HG03064 (cell line): Measurements from ENCODE around the gene GPHN.
"Not testable (repeated sequence)": the region's sequence is repeated elsewhere in the genome, so short reads cannot be mapped to it uniquely, and the experiment has no call there.

Source experiments
- ATAC-seq: cut with Tn5 transposase; IDR thresholded peaks from one replicate; pipeline ENCODE4 v1.9.1; 2021; ENCODE audit warnings: low read depth; ENCODE audit not compliant: unreplicated experiment

GPHN gene

DNA sequence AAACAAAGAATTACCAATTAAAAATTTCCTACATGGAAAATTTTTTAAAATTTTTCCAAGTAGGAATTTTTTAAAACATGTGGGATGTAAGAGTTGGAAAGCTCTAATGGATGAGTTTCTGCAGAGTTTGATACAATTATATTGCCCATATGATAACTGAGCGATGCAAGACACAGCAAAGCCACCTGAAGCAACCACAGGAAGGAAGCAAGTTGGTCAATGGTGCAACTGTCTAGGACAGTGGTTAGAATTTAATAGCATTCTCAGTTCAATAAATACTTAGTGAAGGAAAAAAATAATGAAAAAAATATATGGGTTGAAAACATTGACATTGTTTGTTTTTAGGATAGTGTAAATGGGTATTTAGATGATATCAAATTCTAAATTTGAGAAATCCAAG, 502.7 kb downstream of the GPHN start:
- no peak for ATAC-seq

DNA sequence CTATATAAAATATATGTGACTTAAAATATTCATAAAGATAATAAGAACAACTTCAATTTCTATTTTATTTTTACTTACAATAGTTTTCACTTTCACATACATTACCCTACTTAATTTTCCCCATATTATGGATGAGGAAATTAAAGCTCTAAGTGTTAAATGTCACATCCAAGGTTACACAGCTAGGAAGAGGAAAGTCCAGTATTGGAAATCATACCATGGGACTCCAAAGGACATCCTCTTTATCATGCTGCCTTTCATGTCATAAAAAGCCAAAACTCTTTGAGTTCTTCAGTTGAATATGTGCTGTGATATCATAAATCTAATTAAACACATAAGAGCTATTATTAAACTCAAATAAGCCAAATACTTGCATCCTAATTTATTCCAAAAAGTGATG, 508.9 kb downstream of the GPHN start:
- no peak for ATAC-seq

DNA sequence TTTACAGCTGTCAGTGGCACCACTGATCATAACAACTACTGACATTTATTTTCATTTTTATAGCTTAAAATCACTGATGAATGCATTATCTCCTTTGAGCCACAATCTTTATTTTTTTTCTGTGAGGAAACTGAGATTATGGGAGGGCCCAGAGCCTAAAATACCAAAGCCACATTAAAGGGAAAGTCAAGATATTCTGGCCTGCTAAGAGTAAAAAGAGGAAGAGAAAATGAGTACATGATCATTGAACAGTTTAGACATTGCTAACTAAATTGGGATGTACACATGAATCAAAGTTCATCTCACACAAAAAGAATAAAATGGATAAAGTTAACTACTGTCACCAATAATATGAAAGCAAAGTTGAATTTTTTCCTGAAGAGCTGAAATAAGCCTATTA, 510.8 kb downstream of the GPHN start:
- no peak for ATAC-seq

GRCh38 chr14:67019796-67020195, 511.8 kb downstream of the GPHN start:
- ATAC-seq: no peak

DNA sequence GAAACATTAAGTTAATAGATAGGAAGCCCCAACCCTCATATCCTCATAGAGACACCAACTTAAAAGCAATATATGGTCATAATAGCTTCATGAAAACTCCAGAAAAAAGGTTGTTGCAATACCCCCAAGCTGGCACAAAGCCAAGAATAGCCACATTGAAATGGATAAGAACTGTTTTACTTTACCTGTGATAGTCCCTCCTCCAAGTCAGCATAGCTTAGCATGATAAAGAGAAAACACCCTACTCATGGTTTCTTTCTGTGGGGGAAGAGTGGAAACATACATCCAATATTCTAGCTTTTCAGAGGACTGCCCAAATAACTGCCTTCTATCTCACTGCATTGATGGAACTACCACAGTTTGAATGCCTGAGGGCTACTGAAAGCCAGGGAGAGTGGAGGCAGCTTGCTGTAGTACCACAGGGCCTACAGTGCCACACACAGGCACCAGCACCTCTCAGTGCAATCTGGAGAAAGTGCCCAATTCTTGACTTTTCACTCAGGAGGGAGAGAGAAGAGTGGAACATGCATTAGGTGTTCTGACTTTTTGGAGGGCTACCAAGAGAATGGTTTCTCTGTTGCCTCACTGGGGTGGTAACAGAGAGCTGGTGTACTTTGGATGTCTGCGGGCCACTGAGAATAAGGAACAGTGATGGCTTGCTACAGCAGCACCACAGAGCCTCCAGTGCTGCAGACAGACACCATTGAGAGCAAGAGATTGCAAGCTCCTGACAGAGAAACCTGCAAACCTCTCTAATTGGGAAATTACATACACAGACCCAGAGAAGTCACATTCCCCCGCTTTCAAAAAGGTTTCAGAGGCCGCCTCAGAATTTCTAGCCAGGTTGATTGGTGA, 524.2 kb downstream of the GPHN start:
- no peak for ATAC-seq

DNA sequence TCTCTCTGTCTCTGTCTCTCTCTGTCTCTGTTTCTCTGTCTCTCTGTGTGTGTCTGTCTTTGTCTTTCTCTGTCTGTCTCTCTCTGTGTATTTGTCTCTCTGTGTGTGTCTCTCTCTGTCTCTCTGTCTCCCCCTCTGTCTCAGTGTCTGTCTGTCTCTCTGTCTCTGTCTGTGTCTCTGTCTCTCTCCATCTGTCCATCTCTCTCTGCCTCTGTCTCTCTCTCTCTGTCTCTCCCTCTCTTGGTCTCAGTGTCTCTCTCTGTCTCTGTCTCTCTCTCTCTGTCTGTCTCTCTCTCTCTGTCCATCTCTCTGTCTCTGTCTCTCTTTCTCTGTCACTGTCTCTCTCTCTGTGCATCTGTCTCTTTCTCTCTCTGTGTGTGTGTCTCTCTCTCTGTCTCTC, 537.5 kb downstream of the GPHN start:
- no peak for ATAC-seq

- no peak for ATAC-seq
Measured at GRCh38 chr14:67050896-67051295, 542.9 kb downstream of the GPHN start.

DNA sequence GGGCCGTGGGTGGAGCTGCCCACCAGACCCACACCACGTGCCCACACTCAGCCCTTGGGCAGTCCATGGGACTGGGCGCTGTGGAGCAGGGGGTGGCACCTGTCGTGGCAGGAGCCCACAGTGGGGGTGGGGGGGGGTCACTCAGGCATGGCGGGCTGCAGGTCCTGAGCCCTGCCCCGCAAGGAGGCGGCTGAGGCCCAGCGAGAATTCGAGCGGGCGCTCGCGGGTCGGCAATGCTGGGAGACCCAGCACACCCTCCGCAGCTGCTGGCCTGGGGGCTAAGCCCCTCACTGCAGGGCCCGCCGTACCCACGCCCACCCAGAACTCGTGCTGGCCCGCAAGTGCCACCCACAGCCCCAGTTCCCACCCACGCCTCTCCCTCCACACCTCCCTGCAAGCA, 548.7 kb downstream of the GPHN start:
- no peak for ATAC-seq

- ATAC-seq: no peak
Measured at GRCh38 chr14:67059596-67059995, 551.6 kb downstream of the GPHN start.

DNA sequence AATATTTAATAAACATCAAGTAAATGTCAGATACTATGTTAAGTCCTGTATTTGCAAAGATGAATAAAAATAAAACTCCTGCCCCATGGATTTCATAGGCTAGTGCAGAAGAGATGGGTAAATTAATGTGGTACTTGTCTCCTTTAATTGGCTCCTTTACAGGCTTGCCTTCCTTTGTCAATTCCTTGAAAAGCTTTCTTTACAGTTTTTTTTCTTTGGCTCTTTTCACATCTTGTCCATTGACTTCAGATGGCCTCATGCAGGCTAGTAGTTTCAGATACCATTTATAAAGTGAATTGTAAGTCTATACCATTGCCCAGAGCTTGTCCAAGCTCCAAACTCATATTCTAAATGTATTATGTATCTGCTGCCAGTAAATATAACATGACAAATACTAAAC, 552.6 kb downstream of the GPHN start:
- ATAC-seq: no peak

DNA sequence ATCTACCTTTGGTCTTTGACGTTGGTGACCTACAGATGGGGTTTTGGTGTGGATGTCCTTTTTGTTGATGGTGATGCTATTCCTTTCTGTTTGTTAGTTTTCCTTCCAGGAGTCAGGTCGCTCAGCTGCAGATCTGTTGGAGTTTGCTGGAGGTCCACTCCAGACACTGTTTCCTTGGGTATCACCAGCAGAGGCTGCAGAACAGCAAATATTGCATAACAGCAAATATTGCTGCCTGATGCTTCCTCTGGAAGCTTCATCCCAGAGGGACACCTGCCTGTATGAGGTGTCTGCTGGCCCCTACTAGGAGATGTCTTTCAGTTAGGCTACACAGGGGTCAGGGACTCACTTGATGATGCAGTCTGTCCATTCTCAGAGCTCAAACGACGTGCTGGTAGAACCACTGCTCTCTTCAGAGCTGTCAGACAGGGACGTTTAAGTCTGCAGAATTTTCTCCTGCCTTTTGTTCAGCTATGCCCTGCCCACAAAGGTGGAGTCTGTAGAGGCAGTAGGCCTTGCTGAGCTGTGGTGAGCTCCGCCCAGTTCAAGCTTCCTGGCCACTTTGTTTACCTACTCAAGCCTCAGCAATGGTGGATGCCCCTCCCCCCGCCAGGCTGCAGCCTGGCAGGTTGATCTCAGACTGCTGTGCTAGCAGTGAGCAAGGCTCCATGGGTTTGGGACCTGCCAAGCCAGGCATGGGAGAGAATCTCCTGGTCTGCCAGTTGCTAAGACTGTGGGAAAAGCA, 559.3 kb downstream of the GPHN start:
- not testable (repeated sequence) for ATAC-seq

DNA sequence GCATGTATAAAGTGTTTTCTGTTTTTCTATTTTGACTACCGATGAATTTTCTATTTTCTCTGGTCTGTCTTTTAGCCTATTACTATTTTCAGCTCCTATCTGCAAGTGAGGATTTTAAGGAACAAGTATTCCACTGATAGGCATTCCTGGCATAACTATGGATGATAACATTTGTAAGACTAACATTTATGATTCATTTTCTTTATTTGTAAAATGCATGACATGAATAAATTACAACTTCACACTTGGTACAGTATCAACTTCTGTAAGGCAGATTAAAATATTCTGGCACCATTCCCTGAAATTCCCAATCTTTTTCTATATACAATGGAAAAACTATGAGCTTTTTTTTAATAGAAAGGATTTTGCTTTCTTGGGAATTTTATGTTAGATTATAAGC, 560.3 kb downstream of the GPHN start:
- no peak for ATAC-seq

- no peak for ATAC-seq
Measured at GRCh38 chr14:67071506-67071905, 563.6 kb downstream of the GPHN start.

- ATAC-seq: no peak
Measured at GRCh38 chr14:67077921-67078320, 570.0 kb downstream of the GPHN start.

GRCh38 chr14:67079846-67080245, 571.9 kb downstream of the GPHN start:
- no peak for ATAC-seq

- no peak for ATAC-seq
Measured at GRCh38 chr14:67108230-67108629, 600.3 kb downstream of the GPHN start.

GRCh38 chr14:67111022-67111421, 603.1 kb downstream of the GPHN start:
- ATAC-seq: no peak

DNA sequence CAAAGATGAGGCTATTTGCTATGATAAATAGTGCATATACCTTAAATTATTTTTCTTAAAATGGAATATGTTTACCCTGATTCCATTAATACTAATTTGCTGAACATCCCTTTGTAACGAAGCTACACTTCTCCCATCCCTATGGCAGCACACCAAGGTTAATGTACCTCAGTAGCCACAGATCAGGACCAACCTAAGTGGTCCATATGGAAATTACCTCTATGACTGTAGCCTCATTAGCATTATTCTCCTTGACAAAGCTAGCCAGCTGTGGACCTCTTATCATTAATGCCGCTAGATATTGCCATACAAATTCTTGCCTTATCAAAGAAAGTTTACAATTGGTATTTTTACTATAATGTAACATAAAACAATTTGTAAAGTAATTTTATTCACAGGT, 604.4 kb downstream of the GPHN start:
- ATAC-seq: no peak

DNA sequence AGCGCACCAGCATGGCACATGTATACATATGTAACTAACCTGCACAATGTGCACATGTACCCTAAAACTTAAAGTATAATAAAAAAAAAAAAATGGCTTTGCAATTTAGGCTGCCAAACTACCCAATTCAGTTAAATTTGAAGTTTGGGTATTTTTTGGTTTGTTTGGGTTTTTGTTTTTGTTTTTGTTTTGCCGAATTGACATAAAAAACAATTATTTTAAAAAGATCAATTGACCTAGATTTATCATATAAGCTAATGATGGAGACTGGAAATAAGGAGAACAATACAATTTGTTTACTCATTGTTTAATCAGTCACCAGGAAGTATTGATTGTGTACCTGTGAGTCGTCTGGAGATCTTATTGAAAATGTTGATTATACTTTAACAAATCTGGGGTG, 619.2 kb downstream of the GPHN start:
- no peak for ATAC-seq

DNA sequence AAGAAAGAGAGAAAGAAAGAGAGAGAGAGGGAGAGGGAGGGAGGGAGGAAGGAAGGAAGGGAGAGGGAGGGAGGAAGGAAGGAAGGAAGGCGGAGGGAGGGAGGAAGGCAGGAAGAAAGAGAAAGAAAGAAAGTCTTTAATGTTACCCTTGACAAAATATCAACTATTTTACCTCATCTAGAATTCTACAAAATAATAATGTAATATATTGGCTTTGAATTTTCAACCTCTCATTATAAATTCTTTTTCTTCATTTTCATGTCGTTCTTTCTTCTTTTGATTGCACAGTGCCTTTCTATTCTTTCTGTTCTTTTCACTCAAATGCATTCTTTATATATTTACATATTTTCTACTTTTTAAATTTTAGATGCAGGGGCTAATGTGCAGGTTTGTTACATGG, 621.8 kb downstream of the GPHN start:
- ATAC-seq: no peak

DNA sequence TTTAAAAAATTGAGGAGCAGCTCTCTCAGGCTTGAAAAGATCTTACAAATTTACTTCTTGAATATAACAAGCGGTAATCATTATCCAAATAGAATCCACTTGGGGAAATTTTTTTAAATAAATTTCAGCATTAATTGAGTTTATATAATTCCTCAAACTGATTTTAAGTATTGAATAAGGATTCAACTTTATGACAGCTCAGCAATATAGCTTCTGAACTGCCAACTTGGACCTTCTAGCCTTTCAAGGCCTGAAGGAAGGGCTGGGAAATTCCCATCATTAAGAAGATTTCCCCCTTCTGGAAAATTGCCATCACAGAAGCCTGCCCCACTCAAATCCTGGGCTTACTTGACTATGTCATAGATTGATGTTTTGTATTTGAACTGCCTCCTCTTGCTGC, 623.7 kb downstream of the GPHN start:
- ATAC-seq: no peak

- no peak for ATAC-seq
Measured at GRCh38 chr14:67133144-67133543, 625.2 kb downstream of the GPHN start.
